GM21723 (cell line): ENCODE results near the gene KCTD21.

Source experiments
- ATAC-seq: cut with Tn5 transposase; IDR thresholded peaks from one replicate; pipeline ENCODE4 v1.9.1; 2021; ENCODE audit warnings: mild to moderate bottlenecking, moderate library complexity; ENCODE audit not compliant: unreplicated experiment

The KCTD21 gene

DNA sequence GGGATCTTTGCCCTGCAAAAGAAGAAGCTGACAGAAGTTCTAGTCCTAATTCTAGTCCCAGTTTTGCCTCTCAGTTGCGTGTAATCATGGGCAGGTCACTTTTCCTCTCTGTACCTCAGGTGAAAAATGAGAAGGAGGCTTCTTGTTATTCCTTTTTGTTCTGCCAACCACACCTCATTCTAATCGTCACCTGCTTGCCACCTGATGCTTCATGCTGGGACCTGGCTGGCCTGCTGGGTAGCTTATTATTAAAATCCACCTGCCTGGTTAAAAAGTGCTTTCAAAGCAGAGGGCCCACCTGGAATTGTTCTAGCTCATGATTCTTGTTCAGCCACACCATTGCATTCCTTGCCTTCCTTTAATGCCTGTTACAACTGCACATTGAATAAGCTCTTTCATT lies 40.6 kb downstream of the KCTD21 start:
- ATAC-seq = no peak

DNA sequence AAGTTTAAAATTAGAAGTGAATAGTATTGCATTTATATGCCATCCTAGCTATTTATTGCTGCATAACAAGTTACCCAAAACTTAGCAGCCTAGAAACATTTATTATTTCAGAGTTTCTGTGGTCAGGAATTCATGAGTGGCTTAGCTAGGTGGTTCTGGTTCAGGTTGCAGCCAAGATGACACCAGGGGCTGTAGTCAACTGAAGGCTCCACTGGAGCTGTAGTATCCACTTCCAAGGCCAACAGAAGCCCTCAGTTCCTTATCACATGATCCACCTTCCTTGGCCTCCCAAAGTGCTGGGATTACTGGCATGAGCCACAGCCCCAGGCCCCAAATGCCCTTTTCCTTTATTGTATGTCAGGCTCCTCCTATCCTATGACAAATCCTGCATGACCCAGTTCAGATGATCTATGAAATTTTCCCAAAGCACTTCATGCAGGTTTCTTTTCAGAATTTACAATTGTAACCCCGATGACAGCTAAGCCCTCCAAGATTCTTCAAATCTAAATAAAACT lies 42.9 kb downstream of the KCTD21 start:
- no peak for ATAC-seq

DNA sequence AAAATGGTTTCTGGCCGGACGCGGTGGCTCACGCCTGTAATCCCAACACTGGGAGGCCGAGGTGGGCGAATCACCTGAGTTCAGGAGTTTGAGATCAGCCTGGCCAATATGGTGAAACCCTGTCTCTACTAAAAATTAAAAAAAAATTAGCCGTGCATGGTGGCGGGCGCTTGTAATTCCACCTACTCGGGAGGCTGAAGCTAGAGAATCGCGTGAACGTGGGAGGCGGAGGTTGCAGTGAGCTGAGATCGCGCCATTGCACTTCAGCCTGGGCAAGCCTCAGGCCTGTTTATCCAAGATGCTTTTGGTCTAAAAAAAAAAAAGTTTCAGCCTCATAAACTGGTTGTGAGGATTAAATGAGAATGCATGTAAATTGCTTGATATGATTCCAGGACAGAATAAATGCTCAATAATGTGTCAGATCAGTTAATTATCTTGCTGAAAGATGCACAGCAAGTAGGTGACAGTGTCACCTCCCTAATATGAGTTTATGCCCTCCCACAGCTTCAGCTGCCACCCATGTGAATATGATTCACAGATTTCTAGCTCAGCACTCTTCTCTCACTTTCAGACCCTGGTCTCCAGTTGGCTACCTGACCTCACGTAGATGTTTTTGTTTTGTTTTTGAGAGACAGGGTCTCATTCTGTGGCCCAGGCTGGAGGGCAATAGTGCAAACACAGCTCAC lies 47.9 kb downstream of the KCTD21 start:
- no peak for ATAC-seq

DNA sequence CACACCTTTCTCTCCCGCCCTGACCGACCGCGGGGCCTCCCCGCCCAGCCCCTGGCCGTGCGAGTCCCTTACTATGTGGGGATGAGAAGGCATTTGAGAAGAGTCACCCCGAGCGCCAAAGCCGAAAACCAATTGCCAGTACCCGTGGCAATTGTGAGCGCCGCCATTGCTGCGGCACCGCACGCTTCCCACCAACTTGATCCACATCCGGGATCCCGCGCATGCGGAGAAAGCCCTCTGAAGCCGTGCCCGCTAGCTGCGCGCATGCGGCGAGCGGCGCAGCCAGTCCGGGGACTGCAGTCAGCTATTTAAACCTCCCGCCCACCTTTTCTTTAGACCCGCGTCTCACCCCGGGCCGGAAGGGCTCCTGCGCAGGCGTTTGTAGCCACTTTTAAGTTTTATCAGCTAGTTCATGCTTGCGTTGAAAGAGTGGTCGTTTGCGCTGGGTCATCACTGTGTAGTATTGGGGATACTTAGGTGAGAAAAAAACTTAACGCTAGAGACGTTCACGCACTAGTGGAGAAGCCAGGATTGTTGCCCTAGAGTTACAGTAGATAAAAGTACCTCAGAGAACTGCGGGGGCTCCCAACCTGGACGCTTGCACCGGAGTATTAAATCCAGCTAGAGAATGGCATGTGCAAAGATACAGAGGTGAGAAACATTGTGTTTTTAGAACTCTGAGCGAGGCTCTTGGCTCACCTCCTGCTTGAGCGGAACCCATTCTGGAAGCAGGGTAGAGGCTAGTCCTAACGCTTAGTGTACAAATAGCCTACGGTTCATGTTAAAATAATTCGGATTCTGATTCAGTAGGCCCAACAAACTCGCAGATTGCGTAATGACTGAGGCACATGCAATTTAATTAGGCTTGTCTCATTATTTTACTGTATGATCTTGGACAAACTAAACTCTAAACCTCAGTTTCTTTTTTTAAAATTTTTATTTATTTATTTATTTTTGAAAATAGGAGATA lies 48.7 kb downstream of the KCTD21 start, which contains the start of gene ALG8:
Gene ALG8 (minus strand): TSS at position 205 of the 970 bp plus-strand sequence. CDS start 38 bp downstream, at position 167.
- peak; percentile 95 for ATAC-seq

- ATAC-seq = peak; percentile 23
Observed at GRCh38 chr11:78138694-78139421, 49.6 kb downstream of the KCTD21 start.

- no peak for ATAC-seq
Observed at GRCh38 chr11:78138291-78138690, 50.1 kb downstream of the KCTD21 start.

- no peak for ATAC-seq
Observed at GRCh38 chr11:78132475-78132874, 56.0 kb downstream of the KCTD21 start.

DNA sequence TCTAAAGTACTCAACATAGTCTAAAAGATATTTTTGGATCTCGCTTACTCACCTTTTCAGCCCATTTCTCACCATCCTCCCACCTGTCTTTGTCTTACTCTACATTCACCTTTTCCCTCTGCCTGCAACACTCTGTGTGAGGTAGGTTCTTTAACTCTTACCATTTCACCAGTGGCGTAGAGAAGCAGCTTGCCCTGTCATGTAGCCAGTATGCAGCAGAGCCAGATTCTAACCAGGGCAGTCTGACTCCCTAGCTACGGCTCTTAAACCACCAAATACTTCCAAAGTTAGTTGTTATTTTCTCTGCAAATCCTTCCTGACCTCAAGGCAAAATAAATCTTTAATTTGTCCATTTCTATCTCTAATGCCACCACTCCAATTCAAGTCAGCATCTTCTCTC lies 56.5 kb downstream of the KCTD21 start:
- no peak for ATAC-seq

- no peak for ATAC-seq
Observed at GRCh38 chr11:78127403-78127802, 61.0 kb downstream of the KCTD21 start.
